GM06990 (cell line): Measurements from ENCODE around the gene ITGA3.

Experiments
- DNase-seq: peaks from one replicate; pipeline ENCODE4 v3.0.0-alpha.2; 2011; ENCODE audit not compliant: insufficient read length; ENCODE audit errors: extremely low read depth
- H3K27me3 ChIP-seq: replicated peaks from 2 replicates; pipeline ENCODE4 v1.6.0; 2011; ENCODE audit warnings: low read length; ENCODE audit not compliant: control insufficient read depth, insufficient read depth
- H3K36me3 ChIP-seq: 2 replicates; pipeline ENCODE4 v1.5.1; 2011; ENCODE audit warnings: low read length; ENCODE audit not compliant: control insufficient read depth, insufficient read depth
- H3K4me3 ChIP-seq: replicated peaks from 2 replicates; pipeline ENCODE4 v1.5.1; 2011; ENCODE audit warnings: low read depth, mild to moderate bottlenecking, control low read depth, low read length
- CTCF ChIP-seq: IDR thresholded peaks from 2 replicates; pipeline ENCODE4 v1.5.1; 2011; ENCODE audit warnings: low read length, control low read depth, mild to moderate bottlenecking, inconsistent platforms; ENCODE audit not compliant: insufficient read depth, poor library complexity, severe bottlenecking

ITGA3 gene

GRCh38 chr17:50088952-50089825 is 33.3 kb downstream of the ITGA3 start:
- no peak overlapping the region for H3K4me3 ChIP-seq
- H3K27me3 ChIP-seq = no peaks in the 10 kb centered on the region
- DNase-seq = no peak
- TF ChIP-seq CTCF = no peak
- H3K36me3 ChIP-seq = no peaks in the 10 kb centered on the region; the same call in 1 of the 2 replicates

GRCh38 chr17:50090071-50090470 is 34.2 kb downstream of the ITGA3 start:
- no peak for DNase-seq
- H3K36me3 ChIP-seq = no peaks in the 10 kb centered on the region; the same call in 1 of the 2 replicates

GRCh38 chr17:50090971-50091917 is 35.3 kb downstream of the ITGA3 start:
- no peak for TF ChIP-seq CTCF
- Histone ChIP-seq H3K36me3 (no peaks in the 10 kb centered on the region; the same call in 1 of the 2 replicates), H3K27me3 (no peaks in the 10 kb centered on the region), H3K4me3 (no peak overlapping the region)
- DNase-seq = no peak

More at GRCh38 chr17:50090071-50090470, 34.2 kb downstream of the ITGA3 start:
- H3K4me3 ChIP-seq = no peak overlapping the region
- no peaks in the 10 kb centered on the region for H3K27me3 ChIP-seq
- TF ChIP-seq CTCF = no peak

GRCh38 chr17:50091918-50092285 is 36.0 kb downstream of the ITGA3 start:
- no peaks in the 10 kb centered on the region; the same call in 1 of the 2 replicates for H3K36me3 ChIP-seq
- no peak overlapping the region for H3K4me3 ChIP-seq
- no peak for DNase-seq
- no peak for TF ChIP-seq CTCF
- H3K27me3 ChIP-seq = no peaks in the 10 kb centered on the region

- H3K36me3 ChIP-seq = no peaks in the 10 kb centered on the region; the same call in none of the 2 replicates
- DNase-seq = no peak
- H3K4me3 ChIP-seq = no peak overlapping the region
- no peaks in the 10 kb centered on the region for H3K27me3 ChIP-seq
- no peak for TF ChIP-seq CTCF
These were observed 37.3 kb downstream of the ITGA3 start for GRCh38 chr17:50093246-50093645.
